Measurements from ENCODE around the gene SCNN1G.

DNA sequence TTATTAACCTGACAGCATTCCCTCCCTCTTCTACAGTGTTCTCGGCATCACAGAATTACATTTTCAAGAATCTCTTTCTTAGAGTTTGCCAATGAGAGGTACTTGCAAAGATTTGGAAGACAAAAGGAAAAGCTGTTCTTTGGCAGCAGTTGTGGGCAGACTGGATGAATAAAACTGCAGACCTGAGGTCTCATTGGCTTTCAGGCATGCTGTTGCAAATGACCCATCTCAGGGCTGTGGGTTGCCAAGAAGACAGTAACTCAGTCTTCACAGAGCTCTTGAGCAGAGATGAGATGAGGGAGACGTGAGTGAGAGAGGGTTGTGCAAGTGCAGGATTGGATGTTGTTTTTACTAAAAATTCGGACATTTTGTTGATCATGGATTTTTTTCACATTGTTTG lies 22.0 kb upstream of the SCNN1G start:
- TF ChIP-seq, protein P1, sequence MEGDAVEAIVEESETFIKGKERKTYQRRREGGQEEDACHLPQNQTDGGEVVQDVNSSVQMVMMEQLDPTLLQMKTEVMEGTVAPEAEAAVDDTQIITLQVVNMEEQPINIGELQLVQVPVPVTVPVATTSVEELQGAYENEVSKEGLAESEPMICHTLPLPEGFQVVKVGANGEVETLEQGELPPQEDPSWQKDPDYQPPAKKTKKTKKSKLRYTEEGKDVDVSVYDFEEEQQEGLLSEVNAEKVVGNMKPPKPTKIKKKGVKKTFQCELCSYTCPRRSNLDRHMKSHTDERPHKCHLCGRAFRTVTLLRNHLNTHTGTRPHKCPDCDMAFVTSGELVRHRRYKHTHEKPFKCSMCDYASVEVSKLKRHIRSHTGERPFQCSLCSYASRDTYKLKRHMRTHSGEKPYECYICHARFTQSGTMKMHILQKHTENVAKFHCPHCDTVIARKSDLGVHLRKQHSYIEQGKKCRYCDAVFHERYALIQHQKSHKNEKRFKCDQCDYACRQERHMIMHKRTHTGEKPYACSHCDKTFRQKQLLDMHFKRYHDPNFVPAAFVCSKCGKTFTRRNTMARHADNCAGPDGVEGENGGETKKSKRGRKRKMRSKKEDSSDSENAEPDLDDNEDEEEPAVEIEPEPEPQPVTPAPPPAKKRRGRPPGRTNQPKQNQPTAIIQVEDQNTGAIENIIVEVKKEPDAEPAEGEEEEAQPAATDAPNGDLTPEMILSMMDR (IDR thresholded peaks at IDR 0.05), result no peak
- no peak for TF ChIP-seq POLR2A (IDR thresholded peaks at IDR 0.05)

Measured in ovary (tissue), 3 donors.